Ovary (tissue), 9 donors: ENCODE data around the gene COA8. TPM values are rescaled to one million over a fixed set of nuclear protein-coding genes. Genes with fewer than 3 reads are reported as not detected.
A peak's percentile ranks its signal among the peaks of the same experiment; 100 is the strongest.

ENCODE experiments used
- DNase-seq, 5 donors: peaks; one replicate each; pipeline ENCODE4 v3.0.0-alpha.2; 2019 to 2020
- H3K27ac ChIP-seq, 2 donors: fragments of 200-600 bp; one replicate each; pipeline versions ENCODE4 v1.5.1 to v1.8.0; 2019 to 2022
- H3K27me3 ChIP-seq: fragments of 200-600 bp; one replicate; pipeline ENCODE4 v1.8.0; 2022
- H3K36me3 ChIP-seq: fragments of 200-600 bp; sonication (generic); one replicate; pipeline ENCODE4 v1.5.1; 2019
- H3K4me1 ChIP-seq: one replicate; pipeline ENCODE4 v1.8.1; 2013; ENCODE audit warnings: mild to moderate bottlenecking, moderate library complexity; ENCODE audit not compliant: insufficient read depth
- H3K4me3 ChIP-seq: fragments of 200-600 bp; sonication (generic); one replicate; pipeline ENCODE4 v1.5.1; 2017
- H3K9me3 ChIP-seq, 2 donors: fragments of 200-600 bp in 1 of 2; sonication (generic) in 1 of 2; one replicate each; pipeline versions ENCODE4 v1.5.1 to v1.8.1; 2013 to 2019; ENCODE audit warnings: mild to moderate bottlenecking in 1 of 2, moderate library complexity in 1 of 2
- EP300 ChIP-seq: sonication (generic); formaldehyde crosslinking; IDR thresholded peaks from one replicate; pipeline ENCODE4 v1.6.1; 2017; ENCODE audit warnings: antibody characterized with exemption
- POLR2A ChIP-seq: fragments of 450-650 bp; IDR thresholded peaks from one replicate; pipeline ENCODE4 v1.6.1; 2017; ENCODE audit warnings: antibody characterized with exemption, mild to moderate bottlenecking, moderate library complexity
- WGBS, 3 donors: extraction: QIAGEN DNeasy Blood & Tissue Kit in 1 of 3; methylation state at CpG; one replicate each; pipeline versions ENCODE4 v1.1.5 to v1.1.7; 2013 to 2017; 5-methylcytosine and 5-hydroxymethylcytosine counted together
- intact Hi-C, 4 donors: fragments of 100-400 bp; cut with DNase I; formaldehyde crosslinking; loops; one replicate each; pipeline versions ENCODE4 v1.11.0 to v1.15.1; 2022 to 2023
- polyA plus RNA-seq, 2 donors: library from polyadenylated mRNA; stranded (reverse); fragments of 200-250 nt in 1 of 2; fragments of 350-450 nt in 1 of 2; fragmentation: Illumina TruSeq in 1 of 2; extraction: RNeasy Lipid Tissue Mini Kit (QIAGEN cat#74804) in 1 of 2; gene quantifications; one replicate each; pipeline ENCODE4 v1.2.3, GENCODE V29; 2013 to 2014
- total RNA-seq, 7 donors: library from RNA; depleted of rRNA in 2 of 7; stranded (reverse); fragments of >200 nt in 2 of 7; fragmentation: NEBNext Ultra II Directional in 3 of 7; extraction: Animal tissue kit (Norgen Biotek cat#: 25700) in 3 of 7; gene quantifications; one replicate each; pipeline versions ENCODE4 v1.1.0 to v1.2.4, GENCODE V29; 2016 to 2023
- TF ChIP-seq, protein P1 (sequence below), 3 donors: fragments of 450-650 bp in 2 of 3; fragments of 200-600 bp in 1 of 3; IDR thresholded peaks; one replicate each; pipeline versions ENCODE4 v1.5.1 to v1.8.0; 2016 to 2022; ENCODE audit warnings: antibody characterized with exemption in 3 of 3, mild to moderate bottlenecking in 1 of 3
- donor health status: DM: no; HTN: no; CAD: no; lungs with moderate emphysema.
- donor health status: DM: no; HTN: no; CAD: no.
- donor health status: Bipolar disorder and iron deficiency.
- donor health status: DM: yes; HTN: yes; CAD: no.
- donor health status: DM: no; HTN: no; CAD: no.
- donor health status: DM: yes; HTN: yes; CAD: no.

Gene COA8
- total and polyA plus RNA-seq, 9 donors: 11.4 to 50.1 (median 26.8) TPM

DNA sequence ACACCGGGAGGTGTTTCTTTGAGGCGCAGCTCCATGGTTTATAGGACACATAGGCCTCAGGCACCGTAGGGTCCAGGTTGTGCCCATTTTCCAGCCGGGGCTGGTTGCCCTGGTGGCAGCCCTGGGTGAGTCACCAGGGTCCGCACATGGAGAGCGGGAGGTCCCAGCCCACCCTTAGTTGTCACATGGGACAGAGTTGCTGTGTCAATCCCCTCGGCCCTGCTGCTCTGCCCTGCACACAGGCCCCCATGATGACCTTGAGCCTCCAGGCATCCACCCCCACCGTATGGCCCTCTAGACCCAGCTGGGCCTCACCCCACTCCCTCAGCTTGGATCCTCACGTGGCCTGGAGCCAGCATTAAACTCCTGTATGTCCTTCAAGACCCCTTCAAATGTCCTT is 26.1 kb upstream of the COA8 start:
- no peak overlapping the region for H3K27ac ChIP-seq
- intact Hi-C loops: no loop called here
- peak in 1 of 5 donors; percentile 24 for DNase-seq
- H3K27me3 ChIP-seq: no peaks in the 10 kb centered on the region
- no peak for TF ChIP-seq POLR2A
- no peak for TF ChIP-seq EP300
- TF ChIP-seq, protein P1, sequence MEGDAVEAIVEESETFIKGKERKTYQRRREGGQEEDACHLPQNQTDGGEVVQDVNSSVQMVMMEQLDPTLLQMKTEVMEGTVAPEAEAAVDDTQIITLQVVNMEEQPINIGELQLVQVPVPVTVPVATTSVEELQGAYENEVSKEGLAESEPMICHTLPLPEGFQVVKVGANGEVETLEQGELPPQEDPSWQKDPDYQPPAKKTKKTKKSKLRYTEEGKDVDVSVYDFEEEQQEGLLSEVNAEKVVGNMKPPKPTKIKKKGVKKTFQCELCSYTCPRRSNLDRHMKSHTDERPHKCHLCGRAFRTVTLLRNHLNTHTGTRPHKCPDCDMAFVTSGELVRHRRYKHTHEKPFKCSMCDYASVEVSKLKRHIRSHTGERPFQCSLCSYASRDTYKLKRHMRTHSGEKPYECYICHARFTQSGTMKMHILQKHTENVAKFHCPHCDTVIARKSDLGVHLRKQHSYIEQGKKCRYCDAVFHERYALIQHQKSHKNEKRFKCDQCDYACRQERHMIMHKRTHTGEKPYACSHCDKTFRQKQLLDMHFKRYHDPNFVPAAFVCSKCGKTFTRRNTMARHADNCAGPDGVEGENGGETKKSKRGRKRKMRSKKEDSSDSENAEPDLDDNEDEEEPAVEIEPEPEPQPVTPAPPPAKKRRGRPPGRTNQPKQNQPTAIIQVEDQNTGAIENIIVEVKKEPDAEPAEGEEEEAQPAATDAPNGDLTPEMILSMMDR (IDR thresholded peaks at IDR 0.05): no peak
- H3K4me1 ChIP-seq: peaks cover 5% of the 10 kb centered on the region
- no peaks in the 10 kb centered on the region for H3K9me3 ChIP-seq
- no peak overlapping the region for H3K4me3 ChIP-seq
- 57 to 71% (median 68%) methylated on average over 9 of the region's 9 CpGs for WGBS, 3 donors
- H3K36me3 ChIP-seq: no peaks in the 10 kb centered on the region

- no peaks in the 10 kb centered on the region for H3K9me3 ChIP-seq
- H3K4me1 ChIP-seq: peaks cover 8% of the 10 kb centered on the region
- no peak for TF ChIP-seq EP300
- TF ChIP-seq POLR2A: no peak
- TF ChIP-seq, protein P1 (IDR thresholded peaks at IDR 0.05): no peak
- intact Hi-C loops: no loop called here
- H3K27ac ChIP-seq: peak overlapping the region in 1 of 2 donors; percentile 38
- H3K36me3 ChIP-seq: no peaks in the 10 kb centered on the region
- no peak overlapping the region for H3K4me3 ChIP-seq
- no peaks in the 10 kb centered on the region for H3K27me3 ChIP-seq
- 69 to 70% (median 69%) methylated on average over 18 of the region's 18 CpGs for WGBS, 3 donors
- peak in 2 of 5 donors; percentile 29 to 40 for DNase-seq
Observed at GRCh38 chr14:103537175-103537990, 25.4 kb upstream of the COA8 start.

DNA sequence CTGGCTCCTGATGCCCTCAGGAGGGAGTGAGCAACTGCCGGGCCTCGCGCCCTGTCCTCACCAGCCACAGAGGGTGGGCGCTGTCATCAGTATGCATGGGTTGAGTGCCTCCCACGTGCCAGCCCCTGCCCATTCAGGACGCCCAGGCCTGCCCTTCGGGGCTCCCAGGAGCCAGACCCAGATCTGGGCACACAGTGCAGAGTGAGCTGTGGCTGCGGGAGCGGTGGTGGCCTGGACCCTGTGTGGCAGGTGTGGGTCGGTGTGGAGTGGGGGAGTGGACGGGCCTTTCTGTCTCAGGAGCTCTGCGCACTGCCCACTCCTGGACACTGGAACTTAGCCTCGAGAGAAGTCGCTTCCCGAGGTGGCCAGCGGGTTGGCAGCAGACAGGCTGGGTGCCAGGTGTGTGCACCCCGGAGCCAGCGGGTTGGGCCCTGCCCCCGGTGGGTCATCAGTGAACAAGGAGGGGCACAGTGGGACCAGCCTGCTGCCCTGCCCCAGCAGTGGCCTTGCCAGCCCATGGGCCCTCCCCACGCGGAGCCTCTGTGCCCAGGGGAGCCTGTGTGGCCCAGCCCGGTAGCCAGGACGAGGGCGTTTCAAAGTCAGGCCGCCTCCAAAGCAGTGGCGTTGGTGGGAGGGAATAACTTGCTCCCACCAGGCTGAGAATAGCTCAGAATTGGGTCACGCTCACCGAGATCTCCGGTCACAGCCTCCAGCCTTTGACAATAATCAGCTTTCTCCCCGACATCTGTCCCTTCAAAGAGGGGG is 24.3 kb upstream of the COA8 start:
- H3K27me3 ChIP-seq: no peaks in the 10 kb centered on the region
- peak overlapping the region in 1 of 2 donors; percentile 64 for H3K27ac ChIP-seq
- no peak overlapping the region for H3K4me3 ChIP-seq
- TF ChIP-seq EP300 (no peak), POLR2A (no peak)
- TF ChIP-seq, protein P1 (IDR thresholded peaks at IDR 0.05): no peak
- H3K4me1 ChIP-seq: peaks cover 17% of the 10 kb centered on the region
- DNase-seq: peak in 2 of 5 donors; percentile 42 to 58
- H3K36me3 ChIP-seq: no peaks in the 10 kb centered on the region
- intact Hi-C loops: no loop called here
- no peaks in the 10 kb centered on the region for H3K9me3 ChIP-seq
- 32 to 35% (median 33%) methylated on average over 23 to 30 of the region's 30 CpGs for WGBS, 3 donors

GRCh38 chr14:103539056-103539825 is 23.5 kb upstream of the COA8 start:
- H3K27ac ChIP-seq: peak overlapping the region in 1 of 2 donors; percentile 64
- peak in 1 of 5 donors; percentile 32 for DNase-seq
- WGBS, 3 donors: 56 to 67% (median 62%) methylated on average over 28 of the region's 28 CpGs
- H3K36me3 ChIP-seq: no peaks in the 10 kb centered on the region
- peaks cover 25% of the 10 kb centered on the region for H3K4me1 ChIP-seq
- H3K27me3 ChIP-seq: no peaks in the 10 kb centered on the region
- no peak overlapping the region for H3K4me3 ChIP-seq
- H3K9me3 ChIP-seq: no peaks in the 10 kb centered on the region
- intact Hi-C loops: no loop called here
- TF ChIP-seq EP300 (no peak), POLR2A (no peak)
- TF ChIP-seq, protein P1 (IDR thresholded peaks at IDR 0.05): no peak
